GM12801 (cell line): Measurements from ENCODE around the gene WWC1.

Experiments
- CTCF ChIP-seq: IDR thresholded peaks from one replicate; pipeline ENCODE4 v1.5.1; 2011; ENCODE audit warnings: control low read depth; ENCODE audit not compliant: insufficient read length; ENCODE audit errors: extremely low read depth

WWC1 gene

GRCh38 chr5:168332042-168332441 is 40.6 kb downstream of the WWC1 start:
- TF ChIP-seq CTCF = no peak

- TF ChIP-seq CTCF = no peak
These were observed 42.8 kb downstream of the WWC1 start for GRCh38 chr5:168334280-168334679.

- no peak for TF ChIP-seq CTCF
These were observed 43.2 kb downstream of the WWC1 start for GRCh38 chr5:168334695-168335094.

DNA sequence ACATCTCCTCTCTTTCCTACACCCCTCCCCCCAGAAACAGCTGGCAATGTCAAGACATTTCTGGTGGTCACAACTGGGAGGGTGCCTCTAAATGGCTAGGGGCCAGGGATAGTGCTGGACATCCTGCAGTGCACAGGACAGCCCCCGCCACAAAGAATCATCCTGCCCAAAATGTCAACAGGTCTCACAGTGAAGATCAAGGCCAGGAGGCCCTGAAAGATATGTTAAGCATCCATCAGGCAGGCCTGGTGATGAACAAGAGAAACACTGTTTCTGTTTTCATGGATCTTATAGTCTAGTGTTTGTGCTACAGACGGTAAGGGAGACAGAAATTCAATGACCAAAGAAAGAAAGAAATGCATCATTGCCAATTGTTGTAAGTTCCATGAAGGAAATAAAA is 45.9 kb downstream of the WWC1 start:
- no peak for TF ChIP-seq CTCF

DNA sequence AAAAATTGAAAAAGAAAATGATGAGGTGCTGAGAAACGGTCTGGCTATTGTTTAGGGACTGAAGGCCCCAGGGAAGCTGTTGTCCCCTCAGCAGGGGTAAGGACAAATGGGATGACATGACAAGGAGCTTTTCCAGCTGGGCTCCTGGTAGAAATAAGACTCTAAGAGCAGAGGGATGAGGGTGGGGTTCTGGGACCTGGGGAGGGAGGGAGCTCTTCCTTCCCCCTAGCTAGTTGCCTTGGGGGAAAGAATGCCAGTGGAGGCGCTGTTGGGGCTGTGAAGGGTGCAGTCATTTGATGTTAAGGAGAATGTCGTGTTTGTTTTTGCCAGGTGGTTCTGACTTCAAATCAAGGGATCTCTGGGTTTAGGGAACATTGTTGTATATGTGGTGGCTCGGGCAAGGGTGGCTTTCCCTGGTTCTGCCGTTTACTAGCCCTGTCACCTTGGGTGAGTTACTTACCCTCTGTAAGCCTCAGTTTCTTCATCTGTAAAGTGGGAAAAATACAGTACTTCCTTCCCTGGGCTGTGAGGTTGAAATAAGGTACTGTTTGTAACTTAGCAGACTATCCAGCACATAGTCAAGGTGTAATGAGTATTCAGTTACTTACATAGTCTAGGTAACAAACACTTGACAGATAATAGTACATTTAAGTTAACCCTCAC is 47.8 kb downstream of the WWC1 start:
- no peak for TF ChIP-seq CTCF

- TF ChIP-seq CTCF = no peak
These were observed 49.0 kb downstream of the WWC1 start for GRCh38 chr5:168340487-168340886.

- no peak for TF ChIP-seq CTCF
These were observed 49.7 kb downstream of the WWC1 start for GRCh38 chr5:168341178-168341577.
